Vagina (tissue), 2 donors: ENCODE measurements around the gene COL5A1. TPM values are rescaled to one million over a fixed set of nuclear protein-coding genes. Genes with fewer than 3 reads are reported as not detected.

Experiments
- DNase-seq, 2 donors: peaks; one replicate each; pipeline ENCODE4 v3.0.0-alpha.2; 2017; ENCODE audit errors: extremely low spot score in 2 of 2
- H3K27ac ChIP-seq: fragments of 200-600 bp; sonication (generic); one replicate; pipeline ENCODE4 v1.5.1; 2019
- H3K27me3 ChIP-seq: fragments of 200-600 bp; sonication (generic); one replicate; pipeline ENCODE4 v1.5.1; 2019
- H3K36me3 ChIP-seq, 2 donors: fragments of 200-600 bp; sonication (generic); one replicate each; pipeline ENCODE4 v1.5.1; 2017 to 2019
- H3K4me1 ChIP-seq: fragments of 200-600 bp; sonication (generic); one replicate; pipeline ENCODE4 v1.5.1; 2019
- H3K4me3 ChIP-seq, 2 donors: fragments of 200-600 bp; sonication (generic); 1 replicate in 1 of 2; 2 replicates in 1 of 2; pipeline ENCODE4 v1.5.1; 2016 to 2019
- H3K9me3 ChIP-seq: fragments of 200-600 bp; sonication (generic); one replicate; pipeline ENCODE4 v1.5.1; 2019
- POLR2A ChIP-seq, 2 donors: fragments of 450-650 bp; IDR thresholded peaks; one replicate each; pipeline ENCODE4 v1.6.1; 2017; ENCODE audit warnings: antibody characterized with exemption in 2 of 2, mild to moderate bottlenecking in 2 of 2, moderate library complexity in 2 of 2
- POLR2AphosphoS5 ChIP-seq, 2 donors: sonication (generic); formaldehyde crosslinking; IDR thresholded peaks; one replicate each; pipeline ENCODE4 v1.9.0; 2017; ENCODE audit warnings: antibody characterized with exemption in 2 of 2, mild to moderate bottlenecking in 2 of 2, low read depth in 1 of 2; ENCODE audit not compliant: insufficient read depth in 1 of 2
- intact Hi-C: fragments of 100-400 bp; cut with DNase I; formaldehyde crosslinking; loops from one replicate; pipeline ENCODE4 v1.15.1; 2023
- total RNA-seq: library from RNA; depleted of rRNA; stranded (reverse); fragments of >200 nt; gene quantifications from one replicate; pipeline ENCODE4 v1.2.3, GENCODE V29; 2016
- TF ChIP-seq, protein P1 (sequence below), 3 experiments: fragments of 450-650 bp in 2 of 3; fragments of 200-600 bp in 1 of 3; sonication (generic) in 1 of 3; IDR thresholded peaks; one replicate each; pipeline ENCODE4 v1.5.1; 2017 to 2019; ENCODE audit warnings: antibody characterized with exemption in 3 of 3, mild to moderate bottlenecking in 2 of 3, moderate library complexity in 2 of 3

COL5A1 gene
- total RNA-seq, 1 donor from 2014 or later = 36.6 TPM

DNA sequence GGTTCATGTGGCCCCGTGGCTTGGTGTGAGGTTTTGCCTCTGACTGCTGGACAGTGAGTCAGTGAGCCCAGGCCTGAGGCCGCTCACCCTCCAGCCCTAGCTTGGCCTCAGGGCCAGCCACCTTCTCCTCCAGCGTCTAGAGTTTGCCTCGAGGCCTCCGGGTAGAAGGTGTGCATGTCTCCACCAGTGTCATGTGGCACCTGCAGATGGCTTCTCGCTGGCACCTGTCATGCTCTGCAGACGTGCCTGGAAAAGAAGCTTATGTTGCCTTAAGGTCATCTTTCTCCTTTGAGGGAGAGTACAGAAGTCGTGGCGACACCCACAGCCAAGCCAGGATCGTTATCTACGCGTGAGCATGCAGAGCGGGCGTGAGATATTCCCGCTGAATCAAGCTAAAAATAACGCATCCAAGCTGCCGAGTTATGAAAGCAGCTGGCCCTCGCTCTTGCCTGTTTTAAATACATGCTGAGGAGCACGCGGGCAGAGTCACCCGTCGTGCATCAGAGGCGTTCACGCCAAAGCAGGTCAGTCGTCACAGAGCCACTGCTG lies 159.3 kb downstream of the COL5A1 start:
- H3K27me3 ChIP-seq = no peaks in the 10 kb centered on the region
- H3K9me3 ChIP-seq = no peaks in the 10 kb centered on the region
- H3K4me1 ChIP-seq = peaks cover 7% of the 10 kb centered on the region
- intact Hi-C loops = no loop called here
- TF ChIP-seq, protein P1, sequence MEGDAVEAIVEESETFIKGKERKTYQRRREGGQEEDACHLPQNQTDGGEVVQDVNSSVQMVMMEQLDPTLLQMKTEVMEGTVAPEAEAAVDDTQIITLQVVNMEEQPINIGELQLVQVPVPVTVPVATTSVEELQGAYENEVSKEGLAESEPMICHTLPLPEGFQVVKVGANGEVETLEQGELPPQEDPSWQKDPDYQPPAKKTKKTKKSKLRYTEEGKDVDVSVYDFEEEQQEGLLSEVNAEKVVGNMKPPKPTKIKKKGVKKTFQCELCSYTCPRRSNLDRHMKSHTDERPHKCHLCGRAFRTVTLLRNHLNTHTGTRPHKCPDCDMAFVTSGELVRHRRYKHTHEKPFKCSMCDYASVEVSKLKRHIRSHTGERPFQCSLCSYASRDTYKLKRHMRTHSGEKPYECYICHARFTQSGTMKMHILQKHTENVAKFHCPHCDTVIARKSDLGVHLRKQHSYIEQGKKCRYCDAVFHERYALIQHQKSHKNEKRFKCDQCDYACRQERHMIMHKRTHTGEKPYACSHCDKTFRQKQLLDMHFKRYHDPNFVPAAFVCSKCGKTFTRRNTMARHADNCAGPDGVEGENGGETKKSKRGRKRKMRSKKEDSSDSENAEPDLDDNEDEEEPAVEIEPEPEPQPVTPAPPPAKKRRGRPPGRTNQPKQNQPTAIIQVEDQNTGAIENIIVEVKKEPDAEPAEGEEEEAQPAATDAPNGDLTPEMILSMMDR (IDR thresholded peaks at IDR 0.05) = no peak
- TF ChIP-seq POLR2AphosphoS5 (IDR thresholded peaks at IDR 0.05; ENCODE audit: insufficient read depth in 1 of 2, low read depth in 1 of 2) = peak in 1 of 2 donors; percentile 21
- H3K27ac ChIP-seq = no peak overlapping the region
- peaks cover 0 to 47% of the 10 kb centered on the region in 2 donors for H3K36me3 ChIP-seq
- no peak overlapping the region for H3K4me3 ChIP-seq
- DNase-seq = no peak

DNA sequence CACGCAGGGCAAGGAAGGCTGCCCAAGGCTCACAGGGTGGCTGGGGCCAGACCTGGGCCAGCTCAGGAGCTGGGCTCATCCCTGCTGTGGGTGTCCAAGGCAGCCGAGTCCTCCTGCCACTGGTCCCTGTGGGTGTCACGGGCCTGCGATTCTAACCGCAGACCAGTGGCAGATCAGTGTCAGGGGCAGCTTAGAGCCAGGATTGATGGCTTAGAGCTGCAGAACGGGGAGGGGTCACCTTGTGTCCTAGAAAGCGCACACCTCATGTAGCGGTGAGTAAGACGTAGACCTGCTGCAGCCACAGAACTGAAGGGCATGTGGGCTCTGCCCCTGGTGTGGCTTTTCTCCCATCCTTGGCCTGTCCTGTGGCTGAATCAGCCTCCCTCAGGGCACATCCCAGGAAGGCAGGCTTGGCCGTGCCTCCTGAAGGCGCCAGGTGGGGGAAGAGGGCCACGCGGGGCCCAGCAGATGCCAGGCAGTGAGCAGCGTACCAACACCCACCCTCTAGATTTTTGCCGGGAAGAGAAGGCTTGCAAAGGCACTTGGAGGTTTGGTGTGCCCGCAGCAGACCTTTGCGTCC lies 160.7 kb downstream of the COL5A1 start:
- no peak for TF ChIP-seq POLR2A (IDR thresholded peaks at IDR 0.05)
- TF ChIP-seq, protein P1 (IDR thresholded peaks at IDR 0.05) = no peak
- TF ChIP-seq POLR2AphosphoS5 (IDR thresholded peaks at IDR 0.05; ENCODE audit: insufficient read depth in 1 of 2, low read depth in 1 of 2) = no peak
- peaks cover 15% of the 10 kb centered on the region for H3K4me1 ChIP-seq
- intact Hi-C loops = no loop called here
- no peaks in the 10 kb centered on the region for H3K27me3 ChIP-seq
- no peak for DNase-seq
- H3K9me3 ChIP-seq = no peaks in the 10 kb centered on the region
- H3K27ac ChIP-seq = no peak overlapping the region
- H3K36me3 ChIP-seq = peaks cover 0 to 41% of the 10 kb centered on the region in 2 donors
- H3K4me3 ChIP-seq = no peak overlapping the region

- no peaks in the 10 kb centered on the region for H3K27me3 ChIP-seq
- H3K4me3 ChIP-seq = no peak overlapping the region
- H3K27ac ChIP-seq = no peak overlapping the region
- peaks cover 39% of the 10 kb centered on the region for H3K4me1 ChIP-seq
- no peak for DNase-seq
- intact Hi-C loops = no loop called here
- H3K9me3 ChIP-seq = no peaks in the 10 kb centered on the region
- peaks cover 0 to 24% of the 10 kb centered on the region in 2 donors for H3K36me3 ChIP-seq
- TF ChIP-seq POLR2AphosphoS5 (IDR thresholded peaks at IDR 0.05; ENCODE audit: insufficient read depth in 1 of 2, low read depth in 1 of 2) (no peak), POLR2A (IDR thresholded peaks at IDR 0.05) (no peak)
- TF ChIP-seq, protein P1 (IDR thresholded peaks at IDR 0.05) = no peak
Measured at GRCh38 chr9:134804871-134805270, 163.3 kb downstream of the COL5A1 start.

- DNase-seq = no peak
- peak overlapping the region; percentile 2 for H3K27ac ChIP-seq
- H3K36me3 ChIP-seq = peaks cover 0 to 12% of the 10 kb centered on the region in 2 donors
- intact Hi-C loops = no loop called here
- no peaks in the 10 kb centered on the region for H3K27me3 ChIP-seq
- TF ChIP-seq POLR2AphosphoS5 (IDR thresholded peaks at IDR 0.05; ENCODE audit: insufficient read depth in 1 of 2, low read depth in 1 of 2) (no peak), POLR2A (IDR thresholded peaks at IDR 0.05) (no peak)
- TF ChIP-seq, protein P1 (IDR thresholded peaks at IDR 0.05) = no peak
- no peaks in the 10 kb centered on the region for H3K9me3 ChIP-seq
- no peak overlapping the region for H3K4me3 ChIP-seq
- H3K4me1 ChIP-seq = peaks cover 63% of the 10 kb centered on the region
Measured at GRCh38 chr9:134807716-134808446, 166.3 kb downstream of the COL5A1 start.

- intact Hi-C loops = no loop called here
- TF ChIP-seq POLR2A (IDR thresholded peaks at IDR 0.05) = no peak
- TF ChIP-seq POLR2AphosphoS5 (IDR thresholded peaks at IDR 0.05; ENCODE audit: insufficient read depth in 1 of 2, low read depth in 1 of 2) = no peak
- TF ChIP-seq, protein P1 (IDR thresholded peaks at IDR 0.05) = no peak
- peaks cover 0 to 12% of the 10 kb centered on the region in 2 donors for H3K36me3 ChIP-seq
- no peaks in the 10 kb centered on the region for H3K9me3 ChIP-seq
- H3K27me3 ChIP-seq = no peaks in the 10 kb centered on the region
- DNase-seq = no peak
- no peak overlapping the region for H3K27ac ChIP-seq
- no peak overlapping the region for H3K4me3 ChIP-seq
- peaks cover 63% of the 10 kb centered on the region for H3K4me1 ChIP-seq
Measured at GRCh38 chr9:134808447-134808792, 166.8 kb downstream of the COL5A1 start.
